ENCODE data around the gene ENOX1. TPM values are rescaled to one million over a fixed set of nuclear protein-coding genes. Genes with fewer than 3 reads are reported as not detected.

Gene ENOX1
- total RNA-seq, 2 experiments from 2014 or later: 0.09 TPM

- DNase-seq (no peak), ATAC-seq (no peak)
- Mint-ChIP-seq H3K36me3 (ENCODE audit: low read depth) (no peaks in the 10 kb centered on the region), H3K4me3 (no peak overlapping the region), H3K4me1 (ENCODE audit: low read depth) (no peaks in the 10 kb centered on the region), H3K9me3 (no peaks in the 10 kb centered on the region), H3K27me3 (peaks cover 1% of the 10 kb centered on the region), H3K27ac (no peak overlapping the region)
- ChIA-PET CTCF (no interaction called here), POLR2A (no interaction called here)
- intact Hi-C loops (cut with micrococcal nuclease): no loop called here
- TF ChIP-seq, protein P1, sequence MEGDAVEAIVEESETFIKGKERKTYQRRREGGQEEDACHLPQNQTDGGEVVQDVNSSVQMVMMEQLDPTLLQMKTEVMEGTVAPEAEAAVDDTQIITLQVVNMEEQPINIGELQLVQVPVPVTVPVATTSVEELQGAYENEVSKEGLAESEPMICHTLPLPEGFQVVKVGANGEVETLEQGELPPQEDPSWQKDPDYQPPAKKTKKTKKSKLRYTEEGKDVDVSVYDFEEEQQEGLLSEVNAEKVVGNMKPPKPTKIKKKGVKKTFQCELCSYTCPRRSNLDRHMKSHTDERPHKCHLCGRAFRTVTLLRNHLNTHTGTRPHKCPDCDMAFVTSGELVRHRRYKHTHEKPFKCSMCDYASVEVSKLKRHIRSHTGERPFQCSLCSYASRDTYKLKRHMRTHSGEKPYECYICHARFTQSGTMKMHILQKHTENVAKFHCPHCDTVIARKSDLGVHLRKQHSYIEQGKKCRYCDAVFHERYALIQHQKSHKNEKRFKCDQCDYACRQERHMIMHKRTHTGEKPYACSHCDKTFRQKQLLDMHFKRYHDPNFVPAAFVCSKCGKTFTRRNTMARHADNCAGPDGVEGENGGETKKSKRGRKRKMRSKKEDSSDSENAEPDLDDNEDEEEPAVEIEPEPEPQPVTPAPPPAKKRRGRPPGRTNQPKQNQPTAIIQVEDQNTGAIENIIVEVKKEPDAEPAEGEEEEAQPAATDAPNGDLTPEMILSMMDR (IDR thresholded peaks at IDR 0.05): no peak
Measured at GRCh38 chr13:43510956-43511901, 275.5 kb downstream of the ENOX1 start.

DNA sequence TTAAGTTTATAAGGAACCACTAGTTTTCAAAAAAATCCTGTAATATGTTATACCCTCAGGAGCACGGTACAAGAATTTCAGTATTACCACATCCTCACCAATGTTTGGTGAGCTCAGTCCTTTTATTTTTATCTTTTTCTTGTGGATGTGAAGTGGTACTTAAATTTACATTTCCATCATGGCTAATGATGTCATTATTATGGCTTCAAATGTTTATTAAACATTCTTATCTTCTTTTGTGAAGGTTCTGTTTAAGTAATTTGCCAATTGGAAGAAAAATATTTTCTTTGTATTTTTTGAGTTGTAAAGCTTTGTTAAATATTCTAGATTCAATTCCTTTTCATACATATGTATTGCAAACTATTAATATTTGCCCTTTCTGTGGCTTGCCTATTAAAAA, 291.0 kb downstream of the ENOX1 start:
- Mint-ChIP-seq H3K4me3 (no peak overlapping the region), H3K9me3 (no peaks in the 10 kb centered on the region), H3K4me1 (ENCODE audit: low read depth) (no peaks in the 10 kb centered on the region), H3K27ac (no peak overlapping the region), H3K27me3 (peaks cover 7% of the 10 kb centered on the region), H3K36me3 (ENCODE audit: low read depth) (no peaks in the 10 kb centered on the region)
- ChIA-PET CTCF (no interaction called here), POLR2A (interaction anchor here (0.8 kb wide), 1 partner anchor 50 kb away, joined by 3 read pairs; no protein-coding TSS in a partner anchor)
- ATAC-seq (no peak), DNase-seq (no peak)
- TF ChIP-seq, protein P1 (IDR thresholded peaks at IDR 0.05): no peak
- intact Hi-C loops (cut with micrococcal nuclease): no loop called here

GRCh38 chr13:43494206-43494605, 292.6 kb downstream of the ENOX1 start:
- POLR2A ChIA-PET: no interaction called here

GRCh38 chr13:43493496-43494000, 293.2 kb downstream of the ENOX1 start:
- no peak for ATAC-seq
- no peak overlapping the region for H3K4me3 Mint-ChIP-seq
- no peaks in the 10 kb centered on the region for H3K4me1 Mint-ChIP-seq (ENCODE audit: low read depth)
- H3K27ac Mint-ChIP-seq: no peak overlapping the region
- CTCF ChIA-PET: no interaction called here
- H3K27me3 Mint-ChIP-seq: peaks cover 3% of the 10 kb centered on the region
- no peaks in the 10 kb centered on the region for H3K36me3 Mint-ChIP-seq (ENCODE audit: low read depth)
- intact Hi-C loops (cut with micrococcal nuclease): no loop called here
- H3K9me3 Mint-ChIP-seq: no peaks in the 10 kb centered on the region
- POLR2A ChIA-PET: no interaction called here
- DNase-seq: no peak
- TF ChIP-seq, protein P1 (IDR thresholded peaks at IDR 0.05): no peak

More at GRCh38 chr13:43494206-43494605, 292.6 kb downstream of the ENOX1 start:
- Mint-ChIP-seq H3K4me1 (ENCODE audit: low read depth) (no peaks in the 10 kb centered on the region), H3K36me3 (ENCODE audit: low read depth) (no peaks in the 10 kb centered on the region), H3K4me3 (no peak overlapping the region), H3K27ac (no peak overlapping the region), H3K27me3 (peaks cover 3% of the 10 kb centered on the region), H3K9me3 (no peaks in the 10 kb centered on the region)
- TF ChIP-seq, protein P1 (IDR thresholded peaks at IDR 0.05): no peak
- DNase-seq (no peak), ATAC-seq (no peak)
- intact Hi-C loops (cut with micrococcal nuclease): no loop called here
- CTCF ChIA-PET: no interaction called here

GRCh38 chr13:43492745-43493144, 294.0 kb downstream of the ENOX1 start:
- DNase-seq (no peak), ATAC-seq (no peak)
- POLR2A ChIA-PET: no interaction called here
- no peaks in the 10 kb centered on the region for H3K27me3 Mint-ChIP-seq
- TF ChIP-seq, protein P1 (IDR thresholded peaks at IDR 0.05): no peak
- H3K36me3 Mint-ChIP-seq (ENCODE audit: low read depth): no peaks in the 10 kb centered on the region
- H3K4me3 Mint-ChIP-seq: no peak overlapping the region
- H3K4me1 Mint-ChIP-seq (ENCODE audit: low read depth): no peaks in the 10 kb centered on the region
- no peak overlapping the region for H3K27ac Mint-ChIP-seq
- intact Hi-C loops (cut with micrococcal nuclease): no loop called here
- H3K9me3 Mint-ChIP-seq: no peaks in the 10 kb centered on the region
- CTCF ChIA-PET: no interaction called here
